GM19455 (cell line): ENCODE results near the gene XXYLT1.
"Not testable (repeated sequence)": the region's sequence is repeated elsewhere in the genome, so short reads cannot be mapped to it uniquely, and the experiment has no call there.

Experiments
- ATAC-seq: cut with Tn5 transposase; IDR thresholded peaks from one replicate; pipeline ENCODE4 v1.9.1; 2021; ENCODE audit not compliant: unreplicated experiment

Gene XXYLT1

DNA sequence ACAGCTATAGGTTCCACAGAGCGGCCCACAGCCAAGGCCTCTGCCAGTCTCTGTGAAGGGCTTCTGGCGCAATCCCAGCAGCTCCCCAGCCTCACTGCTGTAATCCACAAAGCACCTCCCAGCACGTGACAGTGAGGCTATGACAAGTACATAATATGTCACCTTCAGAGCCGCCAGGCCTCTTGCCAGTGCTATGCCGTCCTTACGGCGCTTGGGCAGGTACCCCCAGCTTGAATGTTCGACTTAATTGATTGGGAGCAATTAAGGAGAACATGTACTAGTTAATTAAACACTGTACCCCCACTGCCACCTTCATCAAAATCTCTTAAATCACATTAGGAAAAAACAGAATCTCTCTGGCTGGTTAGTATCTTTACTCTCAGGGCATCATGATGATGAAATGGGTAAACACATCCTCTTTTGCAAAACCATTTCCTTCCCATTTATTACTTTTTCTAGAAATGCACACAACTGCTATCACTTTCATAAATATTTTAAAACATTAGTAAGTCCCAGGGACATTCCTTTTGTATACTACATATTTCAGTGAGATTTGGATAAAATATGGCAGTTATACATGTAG, 169.9 kb downstream of the XXYLT1 start:
- ATAC-seq, result no peak

DNA sequence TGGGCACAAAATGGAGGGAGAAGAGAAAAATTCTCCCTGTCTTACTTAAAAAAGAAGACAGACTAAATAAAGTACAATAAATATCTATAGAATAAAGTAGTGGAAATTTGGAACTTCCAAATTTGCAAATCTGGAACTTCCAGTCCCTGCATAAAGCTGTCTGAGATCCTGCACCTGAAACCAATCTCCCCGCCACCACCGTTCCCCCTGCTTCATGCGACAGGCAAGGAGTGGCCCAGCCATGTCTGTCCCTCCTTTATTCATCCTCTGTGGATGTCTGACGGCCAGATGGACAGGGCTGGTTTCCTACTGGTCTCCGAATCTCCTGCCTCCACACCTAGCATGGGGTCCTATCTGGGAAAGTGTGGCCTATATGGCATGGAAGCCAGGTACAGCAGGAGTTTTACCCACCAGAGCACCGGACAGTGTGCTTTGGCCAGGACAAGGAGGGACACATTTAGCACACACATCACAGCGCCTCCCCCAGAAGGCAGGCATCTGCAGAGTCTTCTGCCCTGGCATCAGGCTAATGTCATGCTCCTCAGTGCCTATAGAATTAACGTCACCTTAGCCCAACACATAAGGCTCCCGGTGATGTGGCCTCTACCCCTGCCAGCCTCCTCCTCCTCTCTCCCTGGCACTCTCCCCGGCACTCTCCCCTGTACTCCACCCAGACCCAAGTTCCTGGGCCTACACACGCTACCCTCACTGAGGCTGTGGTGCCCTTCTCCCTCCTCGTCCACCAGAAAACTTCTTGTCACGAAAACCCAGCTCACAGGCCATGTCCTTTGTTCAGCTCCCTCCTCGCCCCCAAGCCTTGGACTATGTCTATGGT, 170.8 kb downstream of the XXYLT1 start:
- ATAC-seq, result no peak

DNA sequence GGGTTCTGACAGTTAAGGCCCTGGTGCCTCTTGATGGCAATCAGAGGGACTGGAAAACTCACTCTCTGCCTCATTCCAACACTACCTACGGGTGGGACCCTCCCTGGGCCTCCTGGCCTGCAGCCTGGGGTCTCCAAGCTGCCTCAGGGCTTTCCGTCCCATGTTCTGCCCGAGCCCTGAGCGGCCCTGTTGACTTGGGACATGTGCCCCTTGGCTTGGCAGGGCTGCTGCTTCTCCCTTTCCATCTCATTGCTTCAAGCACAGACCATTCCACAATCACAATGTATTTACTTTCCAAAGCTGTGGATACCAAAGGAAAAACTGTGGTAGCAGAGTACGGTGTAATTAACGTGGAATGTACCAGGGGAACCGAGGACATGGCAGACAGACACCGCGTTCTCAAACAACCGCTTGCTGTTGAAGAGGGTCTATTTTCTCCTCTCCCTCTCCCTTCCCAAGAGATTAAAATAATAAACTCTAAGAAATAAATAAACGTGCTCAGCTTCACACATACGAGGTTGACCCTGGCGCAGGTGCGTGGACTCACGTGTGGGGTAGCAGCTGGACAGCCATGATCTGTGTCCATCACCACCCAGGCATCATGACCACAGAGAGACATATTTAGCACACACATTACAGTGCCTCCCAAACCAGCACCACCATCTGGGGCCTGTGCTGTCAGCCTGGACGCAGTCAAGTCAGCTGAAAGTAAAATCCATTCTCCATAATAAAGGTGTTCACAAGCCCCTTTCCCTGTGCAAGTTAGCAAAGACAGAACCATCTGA, 172.0 kb downstream of the XXYLT1 start:
- ATAC-seq, result no peak

DNA sequence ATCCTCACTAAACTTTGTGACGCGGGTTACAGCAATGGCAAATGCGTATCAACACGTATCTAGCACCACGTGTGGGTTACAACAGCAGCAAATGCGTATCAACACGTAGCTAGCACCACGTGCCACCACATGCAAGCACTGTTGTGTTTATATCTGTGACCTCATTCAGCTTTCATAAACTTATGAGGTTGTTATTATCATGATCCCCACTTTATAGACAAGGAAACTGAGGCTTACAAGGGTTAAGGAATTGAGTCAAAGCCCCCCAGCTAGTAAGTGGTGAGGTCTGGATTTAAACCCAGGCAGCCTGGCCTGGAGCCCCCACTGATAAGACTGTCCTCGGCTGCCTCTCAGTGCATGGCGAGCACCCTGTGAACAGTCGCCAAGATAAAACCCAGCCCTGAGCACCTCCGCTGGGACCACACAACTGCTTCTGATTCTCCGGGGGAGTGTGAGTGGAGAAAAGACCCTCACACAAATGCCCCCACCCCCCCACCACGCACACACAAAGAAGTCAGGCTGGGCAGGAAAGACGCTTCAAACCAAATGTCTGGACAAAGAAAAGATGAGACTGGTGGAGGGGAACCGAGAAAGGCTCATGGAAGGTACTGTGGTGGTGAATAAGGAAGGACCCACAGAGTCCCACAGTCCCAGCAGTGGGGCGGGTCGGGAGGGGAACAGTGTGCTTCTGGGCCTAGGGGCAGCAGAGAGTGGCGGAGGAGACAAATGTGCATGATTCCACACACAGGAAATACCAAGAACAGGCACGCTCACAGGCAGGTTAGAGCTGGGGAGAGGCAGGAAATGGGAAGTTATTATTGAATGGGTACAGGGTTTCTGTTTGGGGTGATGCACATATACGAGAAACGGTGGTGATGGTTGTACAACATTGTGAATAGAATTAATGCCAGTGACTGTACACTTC, 173.4 kb downstream of the XXYLT1 start:
- no peak for ATAC-seq

- ATAC-seq, result no peak
Measured at GRCh38 chr3:195096484-195097330, 174.3 kb downstream of the XXYLT1 start.

- no peak for ATAC-seq
Measured at GRCh38 chr3:195096053-195096452, 174.9 kb downstream of the XXYLT1 start.

DNA sequence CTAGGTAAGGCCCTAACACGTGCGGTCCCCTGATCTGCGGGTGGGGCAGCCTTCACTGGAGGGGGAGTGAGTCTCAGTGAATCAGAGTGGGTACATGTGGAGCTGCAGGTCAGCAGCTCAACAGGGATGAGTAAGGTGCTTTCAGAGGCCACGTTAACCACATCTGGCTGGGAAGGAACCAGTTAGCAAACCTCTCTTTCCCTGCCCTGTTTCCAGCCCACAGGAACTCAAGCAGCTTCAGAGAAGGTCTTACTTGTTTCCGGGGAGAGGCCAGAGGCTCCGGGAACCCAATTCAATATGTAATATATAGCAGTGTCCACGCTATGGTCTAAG, 175.3 kb downstream of the XXYLT1 start:
- ATAC-seq, result no peak

- peak; percentile 64 for ATAC-seq
Measured at GRCh38 chr3:195095035-195095703, 175.8 kb downstream of the XXYLT1 start.

DNA sequence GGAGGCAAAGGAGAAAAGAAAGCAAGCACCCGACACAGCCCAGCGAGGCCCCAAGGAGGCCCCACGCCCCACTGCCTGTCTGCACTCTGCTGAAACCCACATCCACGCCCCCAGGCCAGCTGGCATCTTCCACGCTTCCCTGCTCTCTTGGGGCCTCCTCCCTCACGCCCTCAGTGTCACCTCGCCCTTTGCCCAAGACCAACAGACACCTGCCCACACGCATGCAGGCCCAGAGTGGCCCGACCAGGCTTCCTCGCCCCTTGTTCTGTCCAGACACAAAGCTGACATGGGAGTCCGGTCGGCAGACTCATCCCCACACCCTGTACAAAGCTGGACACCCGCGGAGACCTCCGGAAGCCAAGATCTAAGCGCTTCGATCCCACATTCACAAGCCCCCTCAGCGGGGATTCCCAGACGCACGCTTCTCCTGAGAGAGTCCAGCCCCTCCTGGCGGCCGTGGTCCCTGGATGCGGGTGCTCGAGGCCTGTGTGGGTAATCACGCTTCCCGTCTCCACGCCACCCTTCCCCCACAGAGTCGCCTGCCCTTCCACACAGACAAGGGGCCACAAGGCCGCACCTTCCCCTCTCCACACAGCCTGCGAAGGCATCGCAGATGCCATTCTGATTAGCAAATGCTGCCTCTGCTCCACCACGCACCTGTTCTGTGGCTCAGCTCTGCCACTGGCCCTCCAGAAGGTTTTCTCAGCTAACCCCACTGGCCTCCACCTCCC, 176.6 kb downstream of the XXYLT1 start:
- ATAC-seq, result peak; percentile 75

GRCh38 chr3:195093731-195094130, 177.2 kb downstream of the XXYLT1 start:
- peak; percentile 4 for ATAC-seq

GRCh38 chr3:195087840-195088601, 182.9 kb downstream of the XXYLT1 start:
- not testable (repeated sequence) for ATAC-seq

DNA sequence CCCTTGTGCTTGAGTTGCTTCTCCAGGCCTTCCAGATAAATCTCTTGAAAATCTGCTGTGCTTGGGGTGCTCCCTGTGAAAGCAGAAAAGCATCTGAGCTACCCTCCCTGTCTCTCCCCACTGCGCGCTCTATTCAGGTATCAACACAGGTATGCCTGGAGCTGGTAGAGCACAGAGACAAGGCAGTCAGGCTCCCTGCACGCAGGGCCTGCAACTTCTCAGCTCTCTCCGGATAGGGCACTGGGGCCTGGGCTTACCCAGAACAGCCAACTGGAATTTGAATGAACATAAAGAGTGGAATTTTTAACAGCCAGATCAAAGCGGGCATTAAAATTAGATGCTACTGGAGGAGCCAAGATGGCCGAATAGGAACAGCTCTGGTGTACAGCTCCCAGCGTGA, 183.6 kb downstream of the XXYLT1 start:
- ATAC-seq, result no peak

DNA sequence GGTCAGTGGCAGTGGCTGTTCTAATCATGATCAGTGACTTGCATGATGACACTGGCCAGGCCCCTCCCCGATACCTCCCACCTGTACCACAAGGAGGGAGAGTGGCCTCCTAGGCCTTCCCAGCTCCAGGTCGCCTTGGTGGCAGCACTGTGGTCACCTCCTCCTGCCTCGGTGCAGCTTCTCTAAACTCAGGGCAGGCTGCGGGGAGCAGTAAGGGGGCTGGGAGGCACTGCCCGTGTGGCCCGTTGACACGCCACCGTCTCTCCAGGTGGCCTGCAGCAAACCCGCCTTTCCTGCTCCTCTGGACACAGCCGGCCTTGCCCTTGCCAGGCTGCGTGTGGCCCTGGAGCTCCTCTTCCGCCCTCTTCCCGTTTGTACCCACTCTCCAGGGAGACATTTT, 184.1 kb downstream of the XXYLT1 start:
- ATAC-seq, result no peak

DNA sequence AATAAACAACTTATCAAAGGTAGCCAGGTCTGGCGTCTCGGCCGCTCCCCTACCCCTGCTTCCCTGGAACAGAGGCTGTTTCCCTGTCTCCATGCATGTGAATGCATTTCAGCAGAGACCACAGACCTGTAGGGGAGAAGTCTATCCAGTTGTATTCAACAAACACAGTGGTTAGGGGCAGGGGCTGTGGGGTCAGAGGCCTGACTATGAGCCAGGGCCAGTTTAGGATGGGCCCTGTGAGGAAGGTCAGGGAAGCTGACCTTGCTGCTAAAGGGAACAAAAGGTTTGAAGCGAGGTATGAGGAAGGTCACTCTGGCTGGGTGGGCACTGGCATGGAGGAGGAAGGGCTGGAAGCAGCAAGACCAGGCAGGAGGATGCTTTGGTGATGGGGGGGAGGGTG, 184.6 kb downstream of the XXYLT1 start:
- ATAC-seq, result no peak

- ATAC-seq, result no peak
Measured at GRCh38 chr3:195085356-195086130, 185.4 kb downstream of the XXYLT1 start.

GRCh38 chr3:195084746-195085145, 186.2 kb downstream of the XXYLT1 start:
- ATAC-seq, result no peak

GRCh38 chr3:195083659-195084058, 187.3 kb downstream of the XXYLT1 start:
- no peak for ATAC-seq
